Fibroblast of lung (primary cell): Measurements from ENCODE around the gene ABCB11.

Experiments
- CTCF ChIP-seq, 2 donors: IDR thresholded peaks in 1 of 2; conservative IDR thresholded peaks in 1 of 2; 1 replicate in 1 of 2; 2 replicates in 1 of 2; pipeline ENCODE4 v1.5.1; 2011 to 2012; ENCODE audit warnings: low read length in 2 of 2, control low read depth in 1 of 2, inconsistent platforms in 1 of 2, low read depth in 1 of 2, mild to moderate bottlenecking in 1 of 2
- EZH2 ChIP-seq: IDR thresholded peaks from 2 replicates; pipeline ENCODE4 v1.5.1; 2012; ENCODE audit warnings: low read length, control low read depth, mild to moderate bottlenecking; ENCODE audit errors: missing control alignments

DNA sequence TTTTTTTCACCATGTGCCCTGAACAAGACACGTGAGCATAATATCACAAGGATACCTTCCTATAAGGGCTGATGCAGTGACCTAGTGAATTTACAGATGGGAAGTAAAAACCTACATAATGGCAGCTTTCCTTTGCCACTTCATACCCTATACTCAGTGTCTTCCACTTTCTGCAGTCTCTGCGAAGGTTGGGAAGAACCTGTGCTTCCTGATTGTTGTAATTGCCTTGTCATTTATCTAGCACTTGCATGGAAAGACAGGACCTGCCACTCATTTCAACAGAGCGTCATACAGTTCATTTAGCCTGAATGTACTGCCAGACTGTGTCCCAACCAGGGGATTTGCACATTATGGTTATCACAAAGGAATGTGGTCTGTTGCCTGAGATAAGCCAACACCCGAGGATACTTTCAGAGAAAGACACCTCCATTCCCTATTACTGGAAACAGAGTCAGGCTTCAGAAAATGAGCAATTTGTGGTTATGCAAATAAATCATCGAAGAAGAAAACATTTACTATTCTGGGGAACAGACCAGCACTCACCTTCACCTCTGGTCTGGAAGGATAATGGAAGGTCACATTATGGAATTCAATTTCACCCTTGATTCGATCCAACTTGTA lies 55.0 kb downstream of the ABCB11 start:
- no peak for TF ChIP-seq CTCF (conservative IDR thresholded peaks at IDR 0.05 in 1 of 2, IDR thresholded peaks at IDR 0.05 in 1 of 2; ENCODE audit: low read depth in 1 of 2, low read length in 2 of 2)
- no peak for TF ChIP-seq EZH2
